ENCODE data around the gene KCNA1.

The KCNA1 gene

GRCh38 chr12:4961311-4961710 is 51.6 kb downstream of the KCNA1 start:
- DNase-seq: no peak

GRCh38 chr12:4962539-4963486 is 53.1 kb downstream of the KCNA1 start:
- no peak for DNase-seq

All from OCI-M1 (cell line).